H9 (cell line): ENCODE results near the gene MRO. TPM values are rescaled to one million over a fixed set of nuclear protein-coding genes. Genes with fewer than 3 reads are reported as not detected.

Experiments
- DNase-seq: peaks from one replicate; pipeline ENCODE4 v3.0.0-alpha.2; 2017
- H2AFZ ChIP-seq: one replicate; pipeline ENCODE4 v1.6.1; 2013; ENCODE audit warnings: mild to moderate bottlenecking, low read length, control low read depth, moderate library complexity
- H2AK5ac ChIP-seq: 2 replicates; pipeline ENCODE4 v1.6.1; 2013; ENCODE audit warnings: low read length, control low read depth, mixed read lengths; ENCODE audit not compliant: insufficient read length
- H2BK120ac ChIP-seq: one replicate; pipeline ENCODE4 v1.6.1; 2013; ENCODE audit warnings: low read depth, mild to moderate bottlenecking, low read length, control low read depth, inconsistent platforms; ENCODE audit not compliant: poor library complexity, severe bottlenecking
- H2BK12ac ChIP-seq: 2 replicates; pipeline ENCODE4 v1.6.1; 2013; ENCODE audit warnings: low read length, control low read depth, mixed read lengths, low read depth; ENCODE audit not compliant: insufficient read length
- H2BK15ac ChIP-seq: 2 replicates; pipeline ENCODE4 v1.6.1; 2013; ENCODE audit warnings: low read depth, low read length, control low read depth
- H2BK20ac ChIP-seq: one replicate; pipeline ENCODE4 v1.6.1; 2013; ENCODE audit warnings: low read depth, mild to moderate bottlenecking, low read length, control low read depth, inconsistent platforms; ENCODE audit not compliant: poor library complexity, severe bottlenecking
- H2BK5ac ChIP-seq: 2 replicates; pipeline ENCODE4 v1.6.1; 2013; ENCODE audit warnings: low read length, control low read depth, mixed read lengths; ENCODE audit not compliant: insufficient read length
- H3K14ac ChIP-seq: 2 replicates; pipeline ENCODE4 v1.6.1; 2013; ENCODE audit warnings: low read length, control low read depth; ENCODE audit not compliant: insufficient read depth
- H3K18ac ChIP-seq: 2 replicates; pipeline ENCODE4 v1.6.1; 2013; ENCODE audit warnings: low read depth, mild to moderate bottlenecking, mixed read lengths, low read length, control low read depth; ENCODE audit not compliant: insufficient read length
- H3K23ac ChIP-seq: 2 replicates; pipeline ENCODE4 v1.6.1; 2013; ENCODE audit warnings: low read length, control low read depth, mixed read lengths, low read depth; ENCODE audit not compliant: insufficient read length
- H3K23me2 ChIP-seq: 2 replicates; pipeline ENCODE4 v1.6.1; 2013; ENCODE audit warnings: low read depth, mild to moderate bottlenecking, mixed read lengths, low read length, control low read depth; ENCODE audit not compliant: insufficient read length, poor library complexity, severe bottlenecking
- H3K27ac ChIP-seq: 2 replicates; pipeline ENCODE4 v1.5.1; 2013; ENCODE audit warnings: low read length, control low read depth, mixed read lengths, low read depth; ENCODE audit not compliant: insufficient read length
- H3K27me3 ChIP-seq: 2 replicates; pipeline ENCODE4 v1.6.1; 2013; ENCODE audit warnings: low read length, control low read depth, inconsistent platforms; ENCODE audit not compliant: insufficient read depth
- H3K4ac ChIP-seq: 2 replicates; pipeline ENCODE4 v1.6.1; 2013; ENCODE audit warnings: low read depth, mild to moderate bottlenecking, control low read depth, inconsistent platforms, low read length, moderate library complexity
- H3K4me1 ChIP-seq: 2 replicates; pipeline ENCODE4 v1.6.1; 2013; ENCODE audit warnings: low read length, control low read depth, inconsistent platforms; ENCODE audit not compliant: insufficient read depth
- H3K4me2 ChIP-seq: 2 replicates; pipeline ENCODE4 v1.6.1; 2013; ENCODE audit warnings: low read length, control low read depth, mixed read lengths; ENCODE audit not compliant: insufficient read length, insufficient read depth
- H3K56ac ChIP-seq: 2 replicates; pipeline ENCODE4 v1.6.1; 2013; ENCODE audit warnings: low read depth, mild to moderate bottlenecking, mixed read lengths, low read length, control low read depth; ENCODE audit not compliant: insufficient read length
- H3K79me1 ChIP-seq: 2 replicates; pipeline ENCODE4 v1.6.1; 2013; ENCODE audit warnings: low read depth, mild to moderate bottlenecking, moderate library complexity, low read length, control low read depth, inconsistent platforms; ENCODE audit not compliant: insufficient read depth, poor library complexity, severe bottlenecking
- H3K79me2 ChIP-seq: 2 replicates; pipeline ENCODE4 v1.6.1; 2013; ENCODE audit warnings: low read length, control low read depth, inconsistent platforms; ENCODE audit not compliant: insufficient read depth
- H3K9ac ChIP-seq: 2 replicates; pipeline ENCODE4 v1.6.1; 2013; ENCODE audit warnings: low read length, control low read depth, mixed read lengths; ENCODE audit not compliant: insufficient read length; ENCODE audit errors: extremely low read depth
- H3K9me3 ChIP-seq: one replicate; pipeline ENCODE4 v1.6.1; 2013; ENCODE audit warnings: low read depth, low read length, inconsistent platforms; ENCODE audit not compliant: control insufficient read depth
- H3T11ph ChIP-seq: one replicate; pipeline ENCODE4 v1.6.1; 2013; ENCODE audit warnings: mild to moderate bottlenecking, low read length, control low read depth, inconsistent platforms
- H4K20me1 ChIP-seq: one replicate; pipeline ENCODE4 v1.6.1; 2013; ENCODE audit not compliant: control insufficient read depth, insufficient read length, insufficient read depth
- H4K5ac ChIP-seq: 2 replicates; pipeline ENCODE4 v1.6.1; 2013; ENCODE audit warnings: low read depth, mild to moderate bottlenecking, mixed read lengths, low read length, control low read depth; ENCODE audit not compliant: insufficient read length
- H4K8ac ChIP-seq: replicated peaks from 2 replicates; pipeline ENCODE4 v1.6.1; 2013; ENCODE audit warnings: low read length, control low read depth, mixed read lengths, low read depth; ENCODE audit not compliant: insufficient read length
- H4K91ac ChIP-seq: 2 replicates; pipeline ENCODE4 v1.6.1; 2013; ENCODE audit warnings: low read depth, mild to moderate bottlenecking, moderate library complexity, mixed read lengths, low read length, control low read depth; ENCODE audit not compliant: insufficient read length
- H3K27ac Mint-ChIP-seq, 3 experiments: 2 replicates in 2 of 3; 3 replicates in 1 of 3; pipeline ENCODE4 v1.8.0; 2020 to 2021; ENCODE audit warnings: mixed read lengths in 3 of 3, mild to moderate bottlenecking in 1 of 3, moderate library complexity in 1 of 3
- H3K27me3 Mint-ChIP-seq: 2 replicates; pipeline ENCODE4 v1.8.0; 2021; ENCODE audit warnings: low read depth, mild to moderate bottlenecking, moderate library complexity, mixed read lengths
- H3K36me3 Mint-ChIP-seq, 3 experiments: 2 replicates in 2 of 3; 3 replicates in 1 of 3; pipeline ENCODE4 v1.8.0; 2020 to 2021; ENCODE audit warnings: low read depth in 3 of 3, mixed read lengths in 3 of 3; ENCODE audit not compliant: insufficient read depth in 1 of 3
- H3K4me1 Mint-ChIP-seq, 2 experiments: 2 replicates each; pipeline ENCODE4 v1.8.0; 2020; ENCODE audit warnings: mixed read lengths in 2 of 2
- H3K4me3 Mint-ChIP-seq, 2 experiments: 2 replicates in 1 of 2; 3 replicates in 1 of 2; pipeline ENCODE4 v1.8.0; 2020 to 2021; ENCODE audit warnings: mild to moderate bottlenecking in 2 of 2, mixed read lengths in 2 of 2, moderate library complexity in 1 of 2
- H3K9me3 Mint-ChIP-seq, 2 experiments: 2 replicates in 1 of 2; 3 replicates in 1 of 2; pipeline ENCODE4 v1.8.0; 2020; ENCODE audit warnings: mild to moderate bottlenecking in 2 of 2, mixed read lengths in 2 of 2, moderate library complexity in 1 of 2
- WGBS: extraction: QIAGEN DNeasy Blood & Tissue Kit; methylation state at CpG from one replicate; pipeline ENCODE4 v1.1.7; 2013; ENCODE audit warnings: missing lambda C conversion rate, low lambda C conversion rate, mixed read lengths; ENCODE audit not compliant: insufficient read length; ENCODE audit errors: extremely low coverage; 5-methylcytosine and 5-hydroxymethylcytosine counted together
- total RNA-seq: library from RNA; stranded (reverse); gene quantifications from 2 replicates; pipeline ENCODE4 v1.2.1, GENCODE V29; 2021
- TF ChIP-seq, protein P1 (sequence below): fragments of 200-600 bp; sonication (generic); conservative IDR thresholded peaks from 3 replicates; pipeline ENCODE4 v1.8.0; 2021; ENCODE audit warnings: antibody characterized with exemption, mild to moderate bottlenecking

The MRO gene
- total RNA-seq, 1 experiment from 2014 or later = 0.57 TPM

DNA sequence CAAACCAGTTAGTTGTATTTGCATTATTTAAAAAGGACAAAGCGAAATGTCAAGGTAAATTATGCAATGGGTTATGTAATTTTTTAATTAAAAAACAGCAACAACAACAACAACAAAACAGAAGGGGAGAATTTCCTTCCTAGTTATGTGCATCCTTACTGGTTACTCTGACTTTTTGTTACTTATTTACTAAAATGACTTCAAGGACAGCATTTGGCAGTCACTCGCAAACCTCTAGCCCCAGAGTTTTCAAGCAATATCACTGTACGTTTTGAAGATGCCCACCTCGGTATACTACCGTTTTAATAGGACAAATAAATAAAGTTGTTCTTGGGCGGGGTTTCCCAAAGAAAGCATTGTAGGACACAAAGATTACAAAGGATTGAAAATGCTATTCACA lies 24.7 kb upstream of the MRO start:
- no peak overlapping the region for H3K4me3 Mint-ChIP-seq
- TF ChIP-seq, protein P1, sequence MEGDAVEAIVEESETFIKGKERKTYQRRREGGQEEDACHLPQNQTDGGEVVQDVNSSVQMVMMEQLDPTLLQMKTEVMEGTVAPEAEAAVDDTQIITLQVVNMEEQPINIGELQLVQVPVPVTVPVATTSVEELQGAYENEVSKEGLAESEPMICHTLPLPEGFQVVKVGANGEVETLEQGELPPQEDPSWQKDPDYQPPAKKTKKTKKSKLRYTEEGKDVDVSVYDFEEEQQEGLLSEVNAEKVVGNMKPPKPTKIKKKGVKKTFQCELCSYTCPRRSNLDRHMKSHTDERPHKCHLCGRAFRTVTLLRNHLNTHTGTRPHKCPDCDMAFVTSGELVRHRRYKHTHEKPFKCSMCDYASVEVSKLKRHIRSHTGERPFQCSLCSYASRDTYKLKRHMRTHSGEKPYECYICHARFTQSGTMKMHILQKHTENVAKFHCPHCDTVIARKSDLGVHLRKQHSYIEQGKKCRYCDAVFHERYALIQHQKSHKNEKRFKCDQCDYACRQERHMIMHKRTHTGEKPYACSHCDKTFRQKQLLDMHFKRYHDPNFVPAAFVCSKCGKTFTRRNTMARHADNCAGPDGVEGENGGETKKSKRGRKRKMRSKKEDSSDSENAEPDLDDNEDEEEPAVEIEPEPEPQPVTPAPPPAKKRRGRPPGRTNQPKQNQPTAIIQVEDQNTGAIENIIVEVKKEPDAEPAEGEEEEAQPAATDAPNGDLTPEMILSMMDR = no peak
- Histone ChIP-seq H3K9ac (no peak overlapping the region), H3K56ac (no peak overlapping the region), H3K9me3 (no peaks in the 10 kb centered on the region), H4K5ac (no peak overlapping the region), H2BK15ac (no peak overlapping the region), H3K23ac (no peak overlapping the region), H3K23me2 (no peaks in the 10 kb centered on the region), H3K27ac (no peak overlapping the region), H3K4me1 (no peaks in the 10 kb centered on the region), H2BK12ac (no peak overlapping the region), H2BK5ac (no peak overlapping the region), H3K79me2 (no peaks in the 10 kb centered on the region), H4K20me1 (no peaks in the 10 kb centered on the region), H3K27me3 (no peaks in the 10 kb centered on the region), H3K14ac (no peak overlapping the region), H3K4me2 (no peak overlapping the region), H2BK120ac (no peak overlapping the region), H3T11ph (no peak overlapping the region), H3K4ac (no peak overlapping the region), H4K8ac (no peak overlapping the region), H2AK5ac (no peak overlapping the region), H3K18ac (no peak overlapping the region), H2AFZ (no peak overlapping the region), H3K79me1 (no peaks in the 10 kb centered on the region), H2BK20ac (no peak overlapping the region), H4K91ac (no peak overlapping the region)
- H3K27me3 Mint-ChIP-seq = no peaks in the 10 kb centered on the region; the same call in 1 of the 2 replicates
- H3K27ac Mint-ChIP-seq = no peak overlapping the region
- DNase-seq = no peak
- no peaks in the 10 kb centered on the region for H3K9me3 Mint-ChIP-seq
- no CpG with 5 or more reads among the region's 6 CpGs for WGBS
- no peaks in the 10 kb centered on the region; a peak in 1 of 4 replicates for H3K4me1 Mint-ChIP-seq
- no peaks in the 10 kb centered on the region for H3K36me3 Mint-ChIP-seq
